Muscle layer of colon (tissue), 2 donors: ENCODE measurements around the gene FRAS1.

Source experiments
- H3K27ac ChIP-seq: one replicate; pipeline ENCODE4 v1.7.0; 2013; ENCODE audit warnings: low read depth, mild to moderate bottlenecking, low read length, moderate library complexity
- H3K27me3 ChIP-seq, 2 donors: one replicate each; pipeline ENCODE4 v1.7.0; 2013; ENCODE audit warnings: low read length in 2 of 2, mild to moderate bottlenecking in 2 of 2; ENCODE audit not compliant: insufficient read depth in 2 of 2, control insufficient read depth in 1 of 2
- H3K36me3 ChIP-seq: one replicate; pipeline ENCODE4 v1.7.0; 2013; ENCODE audit warnings: mild to moderate bottlenecking, low read length; ENCODE audit not compliant: insufficient read depth
- H3K4me1 ChIP-seq: one replicate; pipeline ENCODE4 v1.7.0; 2013; ENCODE audit warnings: mild to moderate bottlenecking, low read length; ENCODE audit not compliant: insufficient read depth
- H3K4me3 ChIP-seq, 2 donors: one replicate each; pipeline ENCODE4 v1.7.0; 2013; ENCODE audit warnings: low read length in 2 of 2, low read depth in 1 of 2, mild to moderate bottlenecking in 1 of 2, moderate library complexity in 1 of 2
- H3K9ac ChIP-seq: one replicate; pipeline ENCODE4 v1.7.0; 2013; ENCODE audit warnings: low read length
- H3K9me3 ChIP-seq: one replicate; pipeline ENCODE4 v1.7.0; 2013; ENCODE audit warnings: mild to moderate bottlenecking, low read length
- donor health status: abdominal sarcoma.
- donor health status: Adenocarcinoma of cecum.

FRAS1 gene

DNA sequence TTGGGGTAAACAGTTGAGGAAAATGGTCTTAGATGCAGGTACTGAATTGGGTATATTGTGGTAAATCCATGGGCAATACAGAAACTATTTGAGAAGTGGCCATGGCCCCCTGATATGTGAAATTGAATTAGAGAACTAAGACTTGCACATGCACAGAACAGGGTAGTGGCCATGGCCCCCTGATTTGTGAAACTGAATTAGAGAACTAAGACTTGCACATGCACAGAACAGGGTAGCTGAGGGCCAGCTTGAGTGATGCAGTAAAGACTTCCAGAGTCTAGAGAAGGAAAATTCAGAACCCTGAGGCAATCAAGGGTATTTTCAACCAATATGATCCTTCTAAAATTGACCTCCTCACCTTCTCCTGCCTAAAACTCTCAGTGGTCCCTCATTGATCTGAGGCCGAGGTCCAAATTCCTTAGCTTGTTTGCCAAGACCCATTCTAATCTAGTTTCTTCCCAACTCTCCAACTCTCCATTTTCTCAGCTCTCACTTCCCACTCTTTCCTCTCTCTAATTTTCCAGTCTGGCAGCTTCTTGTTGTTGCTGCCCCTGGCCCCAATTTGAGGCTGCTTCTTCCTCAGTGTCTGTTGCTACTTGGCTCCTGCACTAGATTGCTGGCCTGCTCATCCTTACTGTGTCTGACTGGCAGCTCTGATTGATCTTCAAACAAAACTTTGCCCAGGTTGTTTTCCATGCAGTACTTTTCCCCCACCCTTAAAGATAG is 72.4 kb downstream of the FRAS1 start:
- H3K4me1 ChIP-seq = peaks cover 5% of the 10 kb centered on the region
- no peaks in the 10 kb centered on the region for H3K27me3 ChIP-seq
- no peak overlapping the region for H3K9ac ChIP-seq
- H3K27ac ChIP-seq = no peak overlapping the region
- H3K36me3 ChIP-seq = no peaks in the 10 kb centered on the region
- no peak overlapping the region for H3K4me3 ChIP-seq
- H3K9me3 ChIP-seq = no peaks in the 10 kb centered on the region

DNA sequence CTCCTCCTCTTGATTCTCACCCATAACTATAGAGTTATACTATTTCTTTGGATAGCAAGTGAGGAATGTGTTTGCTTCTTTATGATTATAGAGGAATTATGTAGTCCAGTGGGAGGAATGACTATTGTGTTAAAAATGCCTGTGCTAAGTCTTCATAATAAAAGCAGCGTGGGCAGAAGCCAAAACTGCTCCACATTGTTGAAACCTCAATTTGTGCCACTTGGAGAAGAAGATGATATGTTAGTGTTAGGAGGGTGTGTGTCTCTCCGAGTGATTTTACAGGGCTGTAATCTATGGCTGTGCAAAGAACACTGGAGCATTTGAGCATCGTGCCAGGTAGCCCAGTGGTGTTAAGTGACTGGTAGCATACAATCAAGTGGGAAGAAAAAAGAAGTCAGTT is 74.3 kb downstream of the FRAS1 start:
- H3K9me3 ChIP-seq = no peaks in the 10 kb centered on the region
- no peak overlapping the region for H3K9ac ChIP-seq
- H3K4me3 ChIP-seq = no peak overlapping the region
- H3K27me3 ChIP-seq = no peaks in the 10 kb centered on the region
- peaks cover 5% of the 10 kb centered on the region for H3K4me1 ChIP-seq
- no peak overlapping the region for H3K27ac ChIP-seq
- H3K36me3 ChIP-seq = no peaks in the 10 kb centered on the region

DNA sequence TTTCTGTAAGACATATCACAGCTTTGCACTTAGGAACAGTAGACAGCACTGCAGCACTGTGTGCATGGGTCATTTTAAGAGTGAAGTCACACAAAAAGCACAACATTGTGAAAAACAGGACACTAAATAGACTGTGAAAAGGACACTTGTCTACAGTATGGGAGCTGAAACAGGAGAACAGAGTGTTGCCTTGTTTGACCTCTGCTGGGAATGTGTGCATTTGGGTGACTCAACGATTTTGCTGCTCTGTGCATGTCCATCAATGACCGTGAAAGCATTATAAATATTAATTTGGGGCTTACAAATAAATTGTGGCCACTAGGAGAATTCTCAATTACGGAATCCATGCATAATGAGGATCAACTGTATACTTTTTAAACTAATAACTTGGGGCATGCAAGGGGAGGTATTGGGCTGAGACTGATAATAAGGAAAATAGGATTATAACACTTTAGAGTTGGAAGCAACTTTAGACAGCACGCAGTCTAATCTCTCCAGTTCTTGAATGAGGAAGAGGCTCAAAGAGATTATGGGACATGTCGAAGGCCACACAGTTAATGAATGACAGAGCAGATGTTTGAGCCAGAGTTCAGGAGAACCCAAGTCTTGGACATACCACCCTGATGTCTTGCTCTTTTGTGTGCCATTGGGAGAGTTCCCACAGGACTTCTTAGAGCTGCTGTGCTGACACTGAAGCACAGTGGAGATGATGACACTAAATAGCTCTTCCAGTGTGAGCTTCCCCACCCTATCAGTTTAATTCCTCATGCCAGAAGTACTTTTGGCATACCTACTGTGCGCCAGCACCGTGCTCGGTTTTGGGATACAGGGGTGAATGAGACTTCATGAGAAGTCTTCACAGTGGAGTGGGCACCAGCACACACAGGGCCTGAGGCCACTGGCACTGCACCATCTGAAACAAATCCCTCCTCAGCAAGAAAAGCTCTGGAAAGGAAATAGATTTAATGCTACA is 79.3 kb downstream of the FRAS1 start:
- H3K4me3 ChIP-seq = no peak overlapping the region
- no peaks in the 10 kb centered on the region for H3K36me3 ChIP-seq
- peaks cover 5% of the 10 kb centered on the region for H3K4me1 ChIP-seq
- H3K9me3 ChIP-seq = no peaks in the 10 kb centered on the region
- no peaks in the 10 kb centered on the region for H3K27me3 ChIP-seq
- no peak overlapping the region for H3K27ac ChIP-seq
- H3K9ac ChIP-seq = no peak overlapping the region

DNA sequence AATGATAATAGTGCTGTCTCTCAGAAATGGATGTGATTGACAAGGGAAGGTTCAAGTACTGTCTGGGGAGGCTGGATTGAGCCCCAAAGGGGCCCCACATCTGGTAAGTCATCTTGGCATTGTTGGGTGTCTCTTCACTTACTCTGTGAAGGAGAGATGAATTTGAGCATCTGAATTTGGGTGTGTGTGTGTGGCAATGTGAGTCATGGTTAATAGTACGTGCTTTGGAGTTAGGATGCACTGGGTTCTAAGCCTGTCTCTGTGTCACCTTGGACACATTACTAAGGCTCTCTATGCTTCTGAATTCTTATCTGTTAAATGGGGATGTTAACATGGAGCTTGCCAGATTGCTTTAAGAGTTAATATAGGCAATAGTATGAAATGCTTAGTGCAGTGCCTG is 80.4 kb downstream of the FRAS1 start:
- no peak overlapping the region for H3K9ac ChIP-seq
- H3K27me3 ChIP-seq = no peaks in the 10 kb centered on the region
- H3K27ac ChIP-seq = no peak overlapping the region
- no peaks in the 10 kb centered on the region for H3K4me1 ChIP-seq
- no peaks in the 10 kb centered on the region for H3K36me3 ChIP-seq
- H3K4me3 ChIP-seq = no peak overlapping the region
- H3K9me3 ChIP-seq = no peaks in the 10 kb centered on the region

DNA sequence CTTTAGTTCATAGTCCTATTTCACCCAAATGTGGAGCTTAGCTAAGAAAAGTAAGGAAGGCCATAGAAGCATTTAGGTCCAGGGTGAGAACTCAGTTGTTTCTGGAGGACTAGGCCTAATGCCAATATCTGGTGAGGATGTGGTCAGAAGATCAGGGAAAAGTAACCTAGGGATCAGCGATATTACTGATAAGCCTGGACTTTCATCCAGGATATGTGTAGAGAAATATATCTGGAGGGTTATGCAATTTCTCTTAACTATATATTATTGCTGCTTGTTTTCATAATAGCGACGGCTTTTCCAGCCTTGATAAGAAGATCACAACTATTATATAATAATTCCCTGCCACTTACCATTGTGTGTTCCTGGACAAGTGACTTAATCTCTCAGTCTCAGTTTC is 81.1 kb downstream of the FRAS1 start:
- Histone ChIP-seq H3K9me3 (no peaks in the 10 kb centered on the region), H3K36me3 (no peaks in the 10 kb centered on the region), H3K27ac (no peak overlapping the region), H3K9ac (no peak overlapping the region), H3K4me3 (no peak overlapping the region), H3K4me1 (no peaks in the 10 kb centered on the region), H3K27me3 (no peaks in the 10 kb centered on the region)

DNA sequence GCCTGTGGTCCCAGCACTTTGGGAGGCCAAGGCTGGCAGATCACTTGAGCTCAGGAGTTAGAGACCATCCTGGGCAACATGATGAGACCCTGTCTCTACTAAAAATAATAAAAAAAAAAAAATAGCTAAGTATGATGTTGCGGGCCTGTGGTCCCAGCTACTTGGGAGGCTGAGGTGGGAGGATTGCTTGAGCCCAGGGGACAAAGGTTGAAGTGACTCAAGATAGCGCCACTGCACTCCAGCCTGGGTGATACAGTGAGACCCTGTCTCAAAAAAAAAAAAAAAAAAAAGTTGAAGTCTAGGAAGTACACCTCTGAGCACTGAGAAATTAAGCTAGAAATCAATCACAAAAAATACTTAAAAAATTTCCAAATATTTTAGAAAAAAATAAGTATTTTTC is 86.5 kb downstream of the FRAS1 start:
- no peaks in the 10 kb centered on the region for H3K27me3 ChIP-seq
- H3K9me3 ChIP-seq = no peaks in the 10 kb centered on the region
- no peak overlapping the region for H3K4me3 ChIP-seq
- H3K9ac ChIP-seq = no peak overlapping the region
- H3K36me3 ChIP-seq = no peaks in the 10 kb centered on the region
- no peaks in the 10 kb centered on the region for H3K4me1 ChIP-seq
- no peak overlapping the region for H3K27ac ChIP-seq

DNA sequence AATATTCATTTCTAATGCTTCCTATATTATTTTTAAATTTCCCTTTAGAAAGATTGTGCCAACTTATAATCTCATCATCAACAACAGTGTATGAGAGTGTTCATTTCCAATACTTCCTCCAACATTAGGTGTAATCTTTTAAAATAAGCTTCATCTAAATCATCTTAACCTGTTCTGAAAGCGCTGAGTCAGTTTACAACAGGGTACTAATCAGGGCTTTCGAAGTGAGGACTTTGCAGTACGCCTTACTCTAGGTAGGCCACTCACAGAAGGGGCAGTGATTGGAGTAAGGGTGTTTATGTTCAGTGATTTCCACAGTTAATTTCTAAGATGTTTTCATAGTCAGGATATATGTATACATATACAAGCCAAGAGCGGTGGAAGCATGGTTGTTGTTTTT is 87.9 kb downstream of the FRAS1 start:
- Histone ChIP-seq H3K27ac (no peak overlapping the region), H3K9ac (no peak overlapping the region), H3K36me3 (no peaks in the 10 kb centered on the region), H3K4me3 (no peak overlapping the region), H3K4me1 (no peaks in the 10 kb centered on the region), H3K27me3 (no peaks in the 10 kb centered on the region), H3K9me3 (no peaks in the 10 kb centered on the region)

DNA sequence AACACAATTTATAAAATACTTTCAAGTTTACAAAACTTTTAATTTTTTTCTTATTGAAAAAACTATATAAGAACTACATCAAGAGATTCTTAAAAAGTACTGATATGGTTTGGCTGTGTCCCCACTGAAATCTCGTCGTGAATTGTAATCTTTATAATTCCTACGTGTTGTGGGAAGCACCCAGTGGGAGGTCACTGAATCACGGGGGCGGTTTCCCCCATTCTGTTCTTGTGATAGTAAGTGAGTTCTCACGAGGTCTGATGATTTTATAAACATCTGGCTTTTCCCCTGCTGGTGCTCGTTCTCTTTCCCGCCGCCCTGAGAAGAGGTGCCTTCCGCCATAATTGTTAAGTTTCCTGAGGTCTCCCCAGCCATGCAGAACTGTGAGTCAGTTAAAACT is 88.5 kb downstream of the FRAS1 start:
- Histone ChIP-seq H3K36me3 (no peaks in the 10 kb centered on the region), H3K27ac (no peak overlapping the region), H3K9ac (no peak overlapping the region), H3K4me1 (no peaks in the 10 kb centered on the region), H3K27me3 (no peaks in the 10 kb centered on the region), H3K4me3 (no peak overlapping the region), H3K9me3 (no peaks in the 10 kb centered on the region)

DNA sequence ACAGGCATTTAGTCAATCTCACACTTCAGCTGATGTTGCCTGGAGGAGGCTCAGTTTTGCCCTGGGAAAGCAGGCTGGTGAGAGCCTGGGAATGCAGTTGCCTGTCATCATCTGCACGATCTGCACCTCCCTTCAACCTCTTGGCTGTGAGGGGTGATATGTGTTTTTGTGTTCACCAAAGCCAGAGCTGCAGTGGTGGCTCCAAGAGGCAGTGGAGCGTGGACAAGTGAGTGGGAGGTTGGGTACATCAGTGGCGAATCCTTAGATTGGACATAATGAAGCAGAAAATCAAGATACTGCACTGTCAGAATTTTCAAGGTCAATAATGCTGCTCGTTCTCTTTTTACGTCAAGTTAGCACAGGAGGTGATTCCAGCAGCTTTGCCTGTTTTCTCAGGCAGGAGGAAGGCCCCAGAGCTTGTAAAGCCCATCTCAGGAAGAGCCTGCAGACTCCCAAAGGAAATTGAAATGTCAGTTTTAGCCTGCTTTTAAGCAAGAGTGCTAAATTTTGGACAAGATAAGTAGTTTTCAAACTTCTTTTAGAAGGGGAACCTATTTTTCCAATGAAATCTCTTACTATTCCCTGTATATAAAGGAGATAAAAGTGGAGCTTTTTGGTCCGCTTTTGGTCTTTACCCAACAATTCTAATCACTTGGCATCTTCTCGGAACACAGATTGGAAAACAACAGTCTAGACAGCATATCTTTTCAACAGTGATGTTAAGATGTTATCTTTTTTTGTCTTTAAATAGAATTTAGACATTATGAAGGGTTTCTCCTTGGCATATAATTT is 92.8 kb downstream of the FRAS1 start:
- H3K36me3 ChIP-seq = no peaks in the 10 kb centered on the region
- H3K9me3 ChIP-seq = no peaks in the 10 kb centered on the region
- H3K27ac ChIP-seq = no peak overlapping the region
- no peaks in the 10 kb centered on the region for H3K27me3 ChIP-seq
- H3K9ac ChIP-seq = no peak overlapping the region
- no peak overlapping the region for H3K4me3 ChIP-seq
- no peaks in the 10 kb centered on the region for H3K4me1 ChIP-seq

DNA sequence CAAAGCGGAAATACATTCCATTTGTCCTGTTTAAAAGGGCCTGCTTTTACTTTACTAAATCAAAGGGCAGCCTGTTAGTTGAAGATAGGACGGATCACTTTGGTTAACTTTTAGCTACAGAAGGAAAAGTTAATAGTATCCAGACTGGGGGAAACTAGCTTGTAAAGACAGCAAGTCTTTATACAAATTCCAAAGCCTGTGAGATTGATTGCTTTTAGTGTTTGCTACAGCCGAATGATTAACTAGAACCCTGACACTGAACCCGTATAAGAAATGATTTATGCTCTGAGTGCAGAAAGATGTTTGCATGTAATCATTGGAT is 93.4 kb downstream of the FRAS1 start:
- Histone ChIP-seq H3K9ac (no peak overlapping the region), H3K9me3 (no peaks in the 10 kb centered on the region), H3K36me3 (no peaks in the 10 kb centered on the region), H3K4me1 (no peaks in the 10 kb centered on the region), H3K4me3 (no peak overlapping the region), H3K27me3 (no peaks in the 10 kb centered on the region), H3K27ac (no peak overlapping the region)

DNA sequence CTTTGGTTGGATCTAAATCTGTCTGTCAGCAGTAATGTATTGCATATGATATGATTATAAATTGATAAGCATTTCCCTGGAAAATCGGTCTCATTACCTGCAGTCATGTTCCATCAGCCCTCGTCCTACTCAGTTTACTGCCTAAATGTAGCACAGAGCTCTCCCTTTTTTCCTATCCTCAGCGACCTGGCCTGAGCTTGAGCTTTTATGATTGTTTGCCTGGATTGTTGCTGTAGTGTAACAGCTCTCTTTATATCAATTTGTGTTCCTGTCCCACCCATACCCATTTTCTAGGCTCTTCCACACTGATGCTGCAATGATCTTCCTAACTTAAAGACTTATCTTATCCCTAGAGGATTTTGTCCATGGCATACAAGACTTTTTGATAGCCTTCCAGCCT is 95.7 kb downstream of the FRAS1 start:
- no peaks in the 10 kb centered on the region for H3K36me3 ChIP-seq
- H3K27me3 ChIP-seq = no peaks in the 10 kb centered on the region
- H3K9me3 ChIP-seq = no peaks in the 10 kb centered on the region
- no peak overlapping the region for H3K9ac ChIP-seq
- no peak overlapping the region for H3K27ac ChIP-seq
- H3K4me3 ChIP-seq = no peak overlapping the region
- H3K4me1 ChIP-seq = no peaks in the 10 kb centered on the region
